HepG2 (cell line): ENCODE data around the gene ANKZF1. TPM values are rescaled to one million over a fixed set of nuclear protein-coding genes. Genes with fewer than 3 reads are reported as not detected.

Source experiments
- ARNT ChIP-seq: fragments of 450-650 bp; IDR thresholded peaks from 2 replicates; pipeline ENCODE4 v1.6.1; 2017
- ETS1 ChIP-seq: sonication (generic); formaldehyde crosslinking; IDR thresholded peaks from 2 replicates; pipeline ENCODE4 v1.4.0; 2020; ENCODE audit warnings: missing genetic modification reagents
- IRF9 ChIP-seq: sonication (generic); formaldehyde crosslinking; IDR thresholded peaks from 2 replicates; pipeline ENCODE4 v1.8.0; 2022; ENCODE audit warnings: missing genetic modification reagents, mild to moderate bottlenecking, borderline replicate concordance
- ISL2 ChIP-seq: sonication (generic); formaldehyde crosslinking; IDR thresholded peaks from 2 replicates; pipeline ENCODE4 v1.5.0; 2020; ENCODE audit warnings: missing genetic modification reagents
- NBN ChIP-seq: fragments of 450-650 bp; conservative IDR thresholded peaks from 2 replicates; pipeline ENCODE4 v1.6.1; 2017
- NFAT5 ChIP-seq: sonication (generic); formaldehyde crosslinking; IDR thresholded peaks from 2 replicates; pipeline ENCODE4 v1.4.0; 2020; ENCODE audit warnings: missing genetic modification reagents
- SALL2 ChIP-seq: sonication (generic); formaldehyde crosslinking; IDR thresholded peaks from 2 replicates; pipeline ENCODE4 v1.8.1; 2023; ENCODE audit warnings: mild to moderate bottlenecking, missing genetic modification reagents, inconsistent platforms
- SNAI1 ChIP-seq: sonication (generic); formaldehyde crosslinking; IDR thresholded peaks from 2 replicates; pipeline ENCODE4 v1.5.0; 2020; ENCODE audit warnings: mild to moderate bottlenecking, missing genetic modification reagents, borderline replicate concordance
- TERF1 ChIP-seq: sonication (generic); formaldehyde crosslinking; IDR thresholded peaks from 2 replicates; pipeline ENCODE4 v1.8.0; 2022; ENCODE audit warnings: mild to moderate bottlenecking, missing genetic modification reagents, moderate library complexity
- WIZ ChIP-seq: sonication (generic); formaldehyde crosslinking; IDR thresholded peaks from 2 replicates; pipeline ENCODE4 v1.5.1; 2020; ENCODE audit warnings: mild to moderate bottlenecking, missing genetic modification reagents
- ZBTB20 ChIP-seq: sonication (generic); formaldehyde crosslinking; IDR thresholded peaks from 2 replicates; pipeline ENCODE4 v1.8.1; 2023; ENCODE audit warnings: missing genetic modification reagents, low read depth, mild to moderate bottlenecking, borderline replicate concordance
- ZFP82 ChIP-seq: sonication (generic); formaldehyde crosslinking; IDR thresholded peaks from 2 replicates; pipeline ENCODE4 v1.5.1; 2020; ENCODE audit warnings: mild to moderate bottlenecking, missing genetic modification reagents, borderline replicate concordance
- ZFP91 ChIP-seq: sonication (generic); formaldehyde crosslinking; IDR thresholded peaks from 2 replicates; pipeline ENCODE4 v1.9.0; 2022; ENCODE audit warnings: missing genetic modification reagents, mild to moderate bottlenecking, borderline replicate concordance
- ZFY ChIP-seq: sonication (generic); formaldehyde crosslinking; IDR thresholded peaks from 2 replicates; pipeline ENCODE4 v1.4.0; 2020; ENCODE audit warnings: missing genetic modification reagents
- ZNF234 ChIP-seq: sonication (generic); formaldehyde crosslinking; conservative IDR thresholded peaks from 2 replicates; pipeline ENCODE4 v1.5.1; 2020; ENCODE audit warnings: mild to moderate bottlenecking, missing genetic modification reagents
- ZNF33A ChIP-seq: sonication (generic); formaldehyde crosslinking; IDR thresholded peaks from 2 replicates; pipeline ENCODE4 v1.5.1; 2020; ENCODE audit warnings: missing genetic modification reagents, mild to moderate bottlenecking, moderate library complexity, borderline replicate concordance
- ZNF484 ChIP-seq: sonication (generic); formaldehyde crosslinking; IDR thresholded peaks from 2 replicates; pipeline ENCODE4 v1.5.1; 2020; ENCODE audit warnings: mild to moderate bottlenecking, low read depth, missing genetic modification reagents, borderline replicate concordance
- polyA plus RNA-seq, 8 experiments: library from polyadenylated mRNA; depleted of rRNA in 3 of 8; stranded (reverse) in 7 of 8; unstranded in 1 of 8; fragments of >200 nt; fragmentation: Illumina TruSeq in 4 of 8; extraction: Trizol in 4 of 8; gene quantifications; 2 replicates each; pipeline versions ENCODE4 v1.2.1 to v1.2.3, GENCODE V29; 2011 to 2016; ENCODE audit warnings: low read depth in 4 of 8, missing spikeins in 1 of 8, mixed read lengths in 1 of 8; ENCODE audit not compliant: insufficient read depth in 1 of 8
- total RNA-seq, 5 experiments: library from RNA; depleted of rRNA; stranded (reverse); fragments of >200 nt; fragmentation: Illumina TruSeq; extraction: Trizol; gene quantifications; 2 replicates each; pipeline ENCODE4 v1.2.3, GENCODE V29; 2016; ENCODE audit warnings: low read depth in 1 of 5

Gene ANKZF1
- total and polyA plus RNA-seq, 2 of the 13 experiments (the other 11 are each of a cell fraction or from before 2014, with no cell fraction given), result 25.3 to 128 TPM

- TF ChIP-seq ETS1 (CRISPR knock-in tag) (0 out of 2 replicates have a peak, but pooled peaks have one; percentile 67), SALL2 (CRISPR knock-in tag) (peak; percentile 95), ZFP82 (0 out of 2 replicates have a peak, but pooled peaks have one; percentile 69), SNAI1 (CRISPR knock-in tag) (peak; percentile 72; the same call in 1 of the 2 replicates), NBN (no peak), ZNF484 (CRISPR knock-in tag) (no peak), ZFY (CRISPR knock-in tag) (peak; percentile 100), ZNF33A (CRISPR knock-in tag) (no peak), ZNF234 (CRISPR knock-in tag) (0 out of 2 replicates have a peak, but pooled peaks have one; percentile 71), IRF9 (peak; percentile 99), WIZ (CRISPR knock-in tag) (peak; percentile 70; the same call in 1 of the 2 replicates), ISL2 (CRISPR knock-in tag) (peak; percentile 84), ZBTB20 (peak; percentile 95), ZFP91 (CRISPR knock-in tag) (peak; percentile 95; the same call in 1 of the 2 replicates), TERF1 (no peak), NFAT5 (peak; percentile 42; the same call in 1 of the 2 replicates), ARNT (no peak)
These were observed 15.7 kb downstream of the ANKZF1 start, which contains the start of the genes GLB1L and STK16 (continued) for GRCh38 chr2:219245148-219245898.
